IMR-90 (cell line): ENCODE data around the gene LYPD6. TPM values are rescaled to one million over a fixed set of nuclear protein-coding genes. Genes with fewer than 3 reads are reported as not detected.

Source experiments
- ATAC-seq: fragments of 200-7000 bp; cut with Tn5 transposase; 2 replicates; pipeline ENCODE4 v1.9.1; 2020; ENCODE audit warnings: low read depth, mild to moderate bottlenecking, moderate library complexity
- BruUV-seq: library from RNA; stranded (reverse); fragments of 400-500 nt; replicated peaks from 2 replicates; lab custom pipeline; 2021; lab: Mats Ljungman, UMichigan
- CTCF ChIA-PET: fragments of 300-600 bp; formaldehyde crosslinking; extraction: SDS; loops from one replicate; lab custom pipeline; 2021; ENCODE audit warnings: antibody characterized with exemption; lab: Yijun Ruan, JAX
- POLR2A ChIA-PET: fragments of 300-600 bp; sonication (Branson Sonifier 250); formaldehyde crosslinking; loops from one replicate; lab custom pipeline; 2022; ENCODE audit warnings: antibody characterized with exemption; ENCODE audit not compliant: unreplicated experiment; lab: Charles Lee
- DNase-seq: peaks from one replicate; pipeline ENCODE4 v3.0.0; 2013
- H2AFZ ChIP-seq: replicated peaks from 2 replicates; pipeline ENCODE3; 2013; ENCODE audit warnings: low read length, mild to moderate bottlenecking; ENCODE audit not compliant: poor library complexity
- H2AK5ac ChIP-seq: 2 replicates; pipeline ENCODE4 v1.6.1; 2013; ENCODE audit warnings: low read depth, low read length, inconsistent platforms
- H2AK9ac ChIP-seq: replicated peaks from 2 replicates; pipeline ENCODE3; 2013; ENCODE audit warnings: mild to moderate bottlenecking, low read depth, low read length, moderate library complexity; ENCODE audit not compliant: poor library complexity
- H2BK120ac ChIP-seq: 2 replicates; pipeline ENCODE4 v1.6.1; 2013; ENCODE audit warnings: low read depth, low read length, inconsistent platforms
- H2BK15ac ChIP-seq: 3 replicates; pipeline ENCODE4 v1.6.1; 2013; ENCODE audit warnings: low read depth, low read length, inconsistent platforms
- H2BK20ac ChIP-seq: 2 replicates; pipeline ENCODE4 v1.6.1; 2013; ENCODE audit warnings: low read depth, mild to moderate bottlenecking, inconsistent platforms, low read length, moderate library complexity
- H2BK5ac ChIP-seq: 2 replicates; pipeline ENCODE4 v1.6.1; 2013; ENCODE audit warnings: mild to moderate bottlenecking, low read depth, low read length, inconsistent platforms; ENCODE audit not compliant: poor library complexity, severe bottlenecking
- H3K14ac ChIP-seq: replicated peaks from 2 replicates; pipeline ENCODE4 v1.6.1; 2013; ENCODE audit warnings: low read depth, low read length, inconsistent platforms
- H3K18ac ChIP-seq: 2 replicates; pipeline ENCODE4 v1.6.1; 2013; ENCODE audit warnings: low read depth, low read length, control low read depth
- H3K23ac ChIP-seq: 2 replicates; pipeline ENCODE4 v1.6.1; 2013; ENCODE audit warnings: low read depth, low read length, inconsistent platforms
- H3K27ac ChIP-seq: 2 replicates; pipeline ENCODE4 v1.5.1; 2013; ENCODE audit warnings: mild to moderate bottlenecking, control low read depth, low read length; ENCODE audit not compliant: insufficient read depth
- H3K27me3 ChIP-seq: 2 replicates; pipeline ENCODE4 v1.6.1; 2013; ENCODE audit warnings: low read length; ENCODE audit not compliant: control insufficient read depth, insufficient read depth
- H3K36me3 ChIP-seq: 2 replicates; pipeline ENCODE4 v1.6.1; 2013; ENCODE audit warnings: low read length, mixed read lengths; ENCODE audit not compliant: control insufficient read depth, insufficient read depth
- H3K4ac ChIP-seq: 2 replicates; pipeline ENCODE4 v1.6.1; 2013; ENCODE audit warnings: low read depth, low read length, inconsistent platforms
- H3K4me1 ChIP-seq: 2 replicates; pipeline ENCODE4 v1.6.1; 2013; ENCODE audit warnings: low read length, mixed read lengths; ENCODE audit not compliant: control insufficient read depth, insufficient read depth
- H3K4me2 ChIP-seq: 2 replicates; pipeline ENCODE4 v1.6.1; 2013; ENCODE audit warnings: low read depth, mild to moderate bottlenecking, control low read depth, low read length, moderate library complexity
- H3K4me3 ChIP-seq: 2 replicates; pipeline ENCODE4 v1.5.1; 2013; ENCODE audit warnings: low read depth, mild to moderate bottlenecking, control low read depth, low read length, moderate library complexity; ENCODE audit not compliant: insufficient read depth
- H3K56ac ChIP-seq: 2 replicates; pipeline ENCODE4 v1.6.1; 2013; ENCODE audit warnings: low read length, inconsistent platforms; ENCODE audit not compliant: insufficient read depth; ENCODE audit errors: extremely low read depth
- H3K79me1 ChIP-seq, 2 experiments: 2 replicates each; pipeline ENCODE4 v1.6.1; 2013; ENCODE audit warnings: low read length in 2 of 2, inconsistent platforms in 1 of 2, low read depth in 1 of 2
- H3K9ac ChIP-seq: 2 replicates; pipeline ENCODE4 v1.6.1; 2013; ENCODE audit warnings: low read depth, low read length, control low read depth
- H3K9me1 ChIP-seq: 2 replicates; pipeline ENCODE4 v1.6.1; 2013; ENCODE audit warnings: low read length, inconsistent platforms; ENCODE audit not compliant: insufficient read depth
- H3K9me3 ChIP-seq: 2 replicates; pipeline ENCODE4 v1.6.1; 2013; ENCODE audit warnings: low read length; ENCODE audit not compliant: control insufficient read depth, insufficient read depth
- H4K20me1 ChIP-seq: 2 replicates; pipeline ENCODE4 v1.6.1; 2013; ENCODE audit warnings: low read length, inconsistent platforms; ENCODE audit not compliant: insufficient read depth
- H4K5ac ChIP-seq: 2 replicates; pipeline ENCODE4 v1.6.1; 2013; ENCODE audit warnings: mild to moderate bottlenecking, low read depth, low read length, control low read depth
- H4K8ac ChIP-seq, 2 experiments: 2 replicates each; pipeline ENCODE4 v1.6.1; 2013; ENCODE audit warnings: low read depth in 2 of 2, low read length in 2 of 2, control low read depth in 1 of 2, inconsistent platforms in 1 of 2
- H4K91ac ChIP-seq: 2 replicates; pipeline ENCODE4 v1.6.1; 2013; ENCODE audit warnings: low read depth, low read length, inconsistent platforms; ENCODE audit not compliant: insufficient read depth
- FOS ChIP-seq: fragments of 150-350 bp; IDR thresholded peaks from 2 replicates; pipeline ENCODE4 v1.6.1; 2016; ENCODE audit warnings: low read depth, low read length
- MAFK ChIP-seq: IDR thresholded peaks from 2 replicates; pipeline ENCODE4 v1.6.1; 2012; ENCODE audit warnings: low read depth, low read length, improper control_type of control experiment
- MXI1 ChIP-seq: IDR thresholded peaks from 2 replicates; pipeline ENCODE4 v1.6.1; 2012; ENCODE audit warnings: low read depth, mild to moderate bottlenecking, low read length, moderate library complexity, borderline replicate concordance
- NFE2L2 ChIP-seq: fragments of 150-350 bp; IDR thresholded peaks from 2 replicates; pipeline ENCODE4 v1.6.1; 2016; ENCODE audit warnings: low read depth, mild to moderate bottlenecking, low read length
- RAD21 ChIP-seq: IDR thresholded peaks from 2 replicates; pipeline ENCODE4 v1.6.1; 2012; ENCODE audit warnings: low read length, improper control_type of control experiment
- RCOR1 ChIP-seq: IDR thresholded peaks from 2 replicates; pipeline ENCODE4 v1.6.1; 2012; ENCODE audit warnings: mild to moderate bottlenecking, low read length, improper control_type of control experiment; ENCODE audit not compliant: insufficient replicate concordance
- WGBS, 2 experiments: methylation state at CpG; one replicate each; pipeline versions ENCODE4 v1.1.5 to v1.1.7; 2013; ENCODE audit warnings: missing lambda C conversion rate in 2 of 2; ENCODE audit not compliant: insufficient read length in 1 of 2; ENCODE audit errors: extremely low coverage in 2 of 2; 5-methylcytosine and 5-hydroxymethylcytosine counted together
- dilution Hi-C: fragments of 300-500 bp; cut with HindIII; formaldehyde crosslinking; loops from one replicate; pipeline ENCODE4 v1.14.3; 2018; ENCODE audit warnings: low sequenced_read_pairs; ENCODE audit not compliant: unreplicated experiment
- in situ Hi-C: fragments of 300-500 bp; cut with MboI; formaldehyde crosslinking; loops from 3 replicates; pipeline ENCODE4 v1.14.3; 2019; ENCODE audit warnings: low sequenced_read_pairs, inconsistent platforms, mixed read lengths
- intact Hi-C: fragments of 100-400 bp; cut with micrococcal nuclease; formaldehyde crosslinking; loops from 2 replicates; pipeline ENCODE4 v1.10.0; 2022
- polyA plus RNA-seq, 3 experiments: library from polyadenylated mRNA; depleted of rRNA; stranded (reverse); fragments of >200 nt; gene quantifications; 2 replicates each; pipeline ENCODE4 v1.2.3, GENCODE V29; 2012; ENCODE audit warnings: low replicate concordance in 1 of 3
- total RNA-seq: library from RNA; depleted of rRNA; stranded (reverse); fragments of >200 nt; gene quantifications from 2 replicates; pipeline ENCODE4 v1.2.3, GENCODE V29; 2012
- TF ChIP-seq, protein P1 (sequence below): fragments of 150-350 bp; IDR thresholded peaks from 2 replicates; pipeline ENCODE4 v1.6.1; 2017; ENCODE audit warnings: mild to moderate bottlenecking, antibody characterized with exemption, low read length, low read depth
- TF ChIP-seq, protein P2 (sequence below): conservative IDR thresholded peaks from 2 replicates; pipeline ENCODE4 v1.5.1; 2012; ENCODE audit warnings: mild to moderate bottlenecking, low read depth, low read length, improper control_type of control experiment
- TF ChIP-seq, protein P3 (sequence below): fragments of 150-350 bp; IDR thresholded peaks from 2 replicates; pipeline ENCODE4 v1.6.1; 2016; ENCODE audit warnings: low read depth, mild to moderate bottlenecking, low read length, moderate library complexity, borderline replicate concordance

LYPD6 gene
- total and polyA plus RNA-seq, 2 of the 4 experiments (the other 2 are of a cell fraction), result 0.87 to 0.90 TPM

DNA sequence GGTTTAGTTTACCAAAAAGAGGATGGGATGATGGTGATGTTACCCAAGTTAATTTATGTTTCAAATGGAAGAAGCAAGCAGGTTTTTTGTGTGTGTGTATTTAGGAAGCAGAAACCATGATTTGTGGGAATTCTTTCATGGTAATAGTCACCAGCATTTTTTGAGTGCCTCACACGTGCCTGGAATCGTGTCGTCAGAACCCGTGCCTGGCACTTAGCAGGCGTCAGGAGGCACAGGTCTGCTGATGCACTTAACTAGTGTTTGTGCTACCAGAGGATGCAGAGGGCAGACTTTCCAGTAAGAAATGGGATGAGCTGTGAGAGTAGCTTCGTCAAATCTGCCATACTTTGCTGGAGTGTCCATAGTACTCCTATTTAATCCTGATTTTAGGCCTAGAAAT, 41.1 kb downstream of the LYPD6 start:
- Histone ChIP-seq H2BK120ac (no peak overlapping the region), H3K56ac (no peak overlapping the region), H4K20me1 (no peaks in the 10 kb centered on the region), H3K18ac (no peak overlapping the region), H3K9me3 (no peaks in the 10 kb centered on the region), H3K9ac (no peak overlapping the region), H4K91ac (no peak overlapping the region), H2AK9ac (no peak overlapping the region), H2BK15ac (no peak overlapping the region), H4K5ac (no peak overlapping the region), H3K36me3 (no peaks in the 10 kb centered on the region), H3K23ac (no peak overlapping the region), H3K14ac (no peak overlapping the region), H3K4me3 (no peak overlapping the region), H2AK5ac (no peak overlapping the region), H3K4me2 (no peak overlapping the region), H4K8ac (no peak overlapping the region), H2BK5ac (no peak overlapping the region), H3K4me1 (no peaks in the 10 kb centered on the region), H3K27me3 (no peaks in the 10 kb centered on the region), H2BK20ac (no peak overlapping the region), H2AFZ (no peak overlapping the region), H3K9me1 (no peaks in the 10 kb centered on the region), H3K79me1 (no peaks in the 10 kb centered on the region), H3K4ac (no peak overlapping the region), H3K27ac (no peak overlapping the region)
- WGBS, 2 experiments, result 78% methylated on average over 4 of the region's 6 CpGs; no CpG with 5 or more reads in 1 of the 2 experiments
- intact Hi-C loops, result no loop called here
- DNase-seq (no peak), ATAC-seq (no peak)
- no TSS peak for BruUV-seq
- dilution Hi-C loops, result no loop called here
- ChIA-PET CTCF (no interaction called here), POLR2A (no interaction called here)
- in situ Hi-C loops, result no loop called here
- no peak for TF ChIP-seq MAFK
- TF ChIP-seq, protein P1, sequence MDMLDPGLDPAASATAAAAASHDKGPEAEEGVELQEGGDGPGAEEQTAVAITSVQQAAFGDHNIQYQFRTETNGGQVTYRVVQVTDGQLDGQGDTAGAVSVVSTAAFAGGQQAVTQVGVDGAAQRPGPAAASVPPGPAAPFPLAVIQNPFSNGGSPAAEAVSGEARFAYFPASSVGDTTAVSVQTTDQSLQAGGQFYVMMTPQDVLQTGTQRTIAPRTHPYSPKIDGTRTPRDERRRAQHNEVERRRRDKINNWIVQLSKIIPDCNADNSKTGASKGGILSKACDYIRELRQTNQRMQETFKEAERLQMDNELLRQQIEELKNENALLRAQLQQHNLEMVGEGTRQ, result no peak
- TF ChIP-seq MXI1, result no peak
- TF ChIP-seq, protein P2, sequence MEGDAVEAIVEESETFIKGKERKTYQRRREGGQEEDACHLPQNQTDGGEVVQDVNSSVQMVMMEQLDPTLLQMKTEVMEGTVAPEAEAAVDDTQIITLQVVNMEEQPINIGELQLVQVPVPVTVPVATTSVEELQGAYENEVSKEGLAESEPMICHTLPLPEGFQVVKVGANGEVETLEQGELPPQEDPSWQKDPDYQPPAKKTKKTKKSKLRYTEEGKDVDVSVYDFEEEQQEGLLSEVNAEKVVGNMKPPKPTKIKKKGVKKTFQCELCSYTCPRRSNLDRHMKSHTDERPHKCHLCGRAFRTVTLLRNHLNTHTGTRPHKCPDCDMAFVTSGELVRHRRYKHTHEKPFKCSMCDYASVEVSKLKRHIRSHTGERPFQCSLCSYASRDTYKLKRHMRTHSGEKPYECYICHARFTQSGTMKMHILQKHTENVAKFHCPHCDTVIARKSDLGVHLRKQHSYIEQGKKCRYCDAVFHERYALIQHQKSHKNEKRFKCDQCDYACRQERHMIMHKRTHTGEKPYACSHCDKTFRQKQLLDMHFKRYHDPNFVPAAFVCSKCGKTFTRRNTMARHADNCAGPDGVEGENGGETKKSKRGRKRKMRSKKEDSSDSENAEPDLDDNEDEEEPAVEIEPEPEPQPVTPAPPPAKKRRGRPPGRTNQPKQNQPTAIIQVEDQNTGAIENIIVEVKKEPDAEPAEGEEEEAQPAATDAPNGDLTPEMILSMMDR, result no peak
- TF ChIP-seq RCOR1, result no peak
- TF ChIP-seq FOS, result no peak
- no peak for TF ChIP-seq NFE2L2
- no peak for TF ChIP-seq RAD21
- TF ChIP-seq, protein P3, sequence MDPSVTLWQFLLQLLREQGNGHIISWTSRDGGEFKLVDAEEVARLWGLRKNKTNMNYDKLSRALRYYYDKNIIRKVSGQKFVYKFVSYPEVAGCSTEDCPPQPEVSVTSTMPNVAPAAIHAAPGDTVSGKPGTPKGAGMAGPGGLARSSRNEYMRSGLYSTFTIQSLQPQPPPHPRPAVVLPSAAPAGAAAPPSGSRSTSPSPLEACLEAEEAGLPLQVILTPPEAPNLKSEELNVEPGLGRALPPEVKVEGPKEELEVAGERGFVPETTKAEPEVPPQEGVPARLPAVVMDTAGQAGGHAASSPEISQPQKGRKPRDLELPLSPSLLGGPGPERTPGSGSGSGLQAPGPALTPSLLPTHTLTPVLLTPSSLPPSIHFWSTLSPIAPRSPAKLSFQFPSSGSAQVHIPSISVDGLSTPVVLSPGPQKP, result no peak
